ENCODE data around the gene YAP1.

Gene YAP1

GRCh38 chr11:102073253-102073652 is 37.0 kb upstream of the YAP1 start:
- CTCF ChIA-PET: no interaction called here
- POLR2A ChIA-PET: no interaction called here
- DNase-seq (ENCODE audit: extremely low spot score): no peak
- TF ChIP-seq ELF4 (IDR thresholded peaks at IDR 0.05) (no peak), FOXM1 (IDR thresholded peaks at IDR 0.05; ENCODE audit: borderline replicate concordance) (no peak), LEF1 (IDR thresholded peaks at IDR 0.05; ENCODE audit: borderline replicate concordance) (no peak), L3MBTL2 (conservative IDR thresholded peaks at IDR 0.05) (no peak), HDGF (IDR thresholded peaks at IDR 0.05; ENCODE audit: borderline replicate concordance) (no peak)

- TF ChIP-seq SUZ12 (IDR thresholded peaks at IDR 0.05) (no peak), PKNOX1 (IDR thresholded peaks at IDR 0.05) (no peak), ELF4 (IDR thresholded peaks at IDR 0.05) (no peak), SP1 (IDR thresholded peaks at IDR 0.05) (no peak), FOXA1 (IDR thresholded peaks at IDR 0.05) (no peak), HDGF (IDR thresholded peaks at IDR 0.05; ENCODE audit: borderline replicate concordance) (no peak), L3MBTL2 (conservative IDR thresholded peaks at IDR 0.05) (no peak), CTBP1 (IDR thresholded peaks at IDR 0.05; ENCODE audit: borderline replicate concordance) (no peak), TARDBP (IDR thresholded peaks at IDR 0.05) (no peak)
- ChIA-PET POLR2A (no interaction called here), CTCF (interaction anchor here (0.6 kb wide), 1 partner anchor 29 kb away, joined by 4 read pairs; no protein-coding TSS in a partner anchor)
- DNase-seq (ENCODE audit: extremely low spot score): no peak
Observed at GRCh38 chr11:102079625-102080024, 30.6 kb upstream of the YAP1 start.

GRCh38 chr11:102081313-102081712 is 28.9 kb upstream of the YAP1 start:
- no peak for DNase-seq (ENCODE audit: extremely low spot score)
- ChIA-PET CTCF (no interaction called here), POLR2A (no interaction called here)
- TF ChIP-seq SP1 (IDR thresholded peaks at IDR 0.05): no peak
- TF ChIP-seq NFRKB (IDR thresholded peaks at IDR 0.05): no peak
- no peak for TF ChIP-seq FOXM1 (IDR thresholded peaks at IDR 0.05; ENCODE audit: borderline replicate concordance)
- TF ChIP-seq FOXA1 (IDR thresholded peaks at IDR 0.05): no peak
- TF ChIP-seq ELF4 (IDR thresholded peaks at IDR 0.05): no peak
- TF ChIP-seq ZNF384 (IDR thresholded peaks at IDR 0.05): no peak
- TF ChIP-seq CTBP1 (IDR thresholded peaks at IDR 0.05; ENCODE audit: borderline replicate concordance): no peak
- TF ChIP-seq FOXK2 (IDR thresholded peaks at IDR 0.05): no peak
- no peak for TF ChIP-seq BHLHE40 (IDR thresholded peaks at IDR 0.05; ENCODE audit: borderline replicate concordance)
- no peak for TF ChIP-seq PKNOX1 (IDR thresholded peaks at IDR 0.05)
- no peak for TF ChIP-seq L3MBTL2 (conservative IDR thresholded peaks at IDR 0.05)
- no peak for TF ChIP-seq TARDBP (IDR thresholded peaks at IDR 0.05)
- no peak for TF ChIP-seq HDGF (IDR thresholded peaks at IDR 0.05; ENCODE audit: borderline replicate concordance)
- no peak for TF ChIP-seq SUZ12 (IDR thresholded peaks at IDR 0.05)
- no peak for TF ChIP-seq LEF1 (IDR thresholded peaks at IDR 0.05; ENCODE audit: borderline replicate concordance)
- no peak for TF ChIP-seq ARNT (IDR thresholded peaks at IDR 0.05)

GRCh38 chr11:102085864-102086551 is 24.2 kb upstream of the YAP1 start:
- CTCF ChIA-PET: no interaction called here
- no peak for DNase-seq (ENCODE audit: extremely low spot score)
- TF ChIP-seq CTBP1 (IDR thresholded peaks at IDR 0.05; ENCODE audit: borderline replicate concordance) (no peak), NFRKB (IDR thresholded peaks at IDR 0.05) (no peak), FOXA1 (IDR thresholded peaks at IDR 0.05) (no peak), SUZ12 (IDR thresholded peaks at IDR 0.05) (no peak), SP1 (IDR thresholded peaks at IDR 0.05) (no peak), HDGF (IDR thresholded peaks at IDR 0.05; ENCODE audit: borderline replicate concordance) (no peak), PKNOX1 (IDR thresholded peaks at IDR 0.05) (no peak), TARDBP (IDR thresholded peaks at IDR 0.05) (no peak), ARNT (IDR thresholded peaks at IDR 0.05) (no peak), FOXK2 (IDR thresholded peaks at IDR 0.05) (no peak), L3MBTL2 (conservative IDR thresholded peaks at IDR 0.05) (no peak), LEF1 (IDR thresholded peaks at IDR 0.05; ENCODE audit: borderline replicate concordance) (no peak), BHLHE40 (IDR thresholded peaks at IDR 0.05; ENCODE audit: borderline replicate concordance) (no peak), ELF4 (IDR thresholded peaks at IDR 0.05) (no peak), ZNF384 (IDR thresholded peaks at IDR 0.05) (no peak), FOXM1 (IDR thresholded peaks at IDR 0.05; ENCODE audit: borderline replicate concordance) (no peak)
- POLR2A ChIA-PET: no interaction called here

- TF ChIP-seq SP1 (IDR thresholded peaks at IDR 0.05) (no peak), FOXK2 (IDR thresholded peaks at IDR 0.05) (no peak)
- POLR2A ChIA-PET: no interaction called here
- no peak for DNase-seq (ENCODE audit: extremely low spot score)
- CTCF ChIA-PET: no interaction called here
Observed at GRCh38 chr11:102097186-102097585, 13.1 kb upstream of the YAP1 start.

- no peak for TF ChIP-seq NFRKB (IDR thresholded peaks at IDR 0.05)
- no peak for TF ChIP-seq SUZ12 (IDR thresholded peaks at IDR 0.05)
- no peak for TF ChIP-seq LEF1 (IDR thresholded peaks at IDR 0.05; ENCODE audit: borderline replicate concordance)
- no peak for TF ChIP-seq ZNF384 (IDR thresholded peaks at IDR 0.05)
- no peak for TF ChIP-seq HDGF (IDR thresholded peaks at IDR 0.05; ENCODE audit: borderline replicate concordance)
- no peak for TF ChIP-seq BHLHE40 (IDR thresholded peaks at IDR 0.05; ENCODE audit: borderline replicate concordance)
- ChIA-PET POLR2A (no interaction called here), CTCF (no interaction called here)
- DNase-seq (ENCODE audit: extremely low spot score): no peak
Observed at GRCh38 chr11:102099755-102100154, 10.5 kb upstream of the YAP1 start.
